Left lobe of liver (tissue), 2 donors: Measurements from ENCODE around the gene DNAI1. TPM values are rescaled to one million over a fixed set of nuclear protein-coding genes. Genes with fewer than 3 reads are reported as not detected.

ENCODE experiments used
- ATAC-seq: fragments of 200-7000 bp; cut with Tn5 transposase; one replicate; pipeline ENCODE4 v1.9.1; 2020; ENCODE audit warnings: mild to moderate bottlenecking, moderate library complexity
- DNase-seq: peaks from one replicate; pipeline ENCODE4 v3.0.0-alpha.2; 2020; ENCODE audit warnings: low spot score
- total RNA-seq: library from RNA; stranded (reverse); gene quantifications from one replicate; pipeline ENCODE4 v1.2.1, GENCODE V29; 2021
- donor health status: DM: no; HTN: no; CAD: no; lungs with moderate emphysema.
- donor health status: DM: no; HTN: yes; CAD: no.

The DNAI1 gene
- total RNA-seq, 1 donor from 2014 or later: not detected

GRCh38 chr9:34555936-34556525 lies 97.4 kb downstream of the DNAI1 start:
- no peak for DNase-seq

GRCh38 chr9:34556949-34557348 lies 98.3 kb downstream of the DNAI1 start:
- ATAC-seq (no peak), DNase-seq (no peak)

More at GRCh38 chr9:34555936-34556525, 97.4 kb downstream of the DNAI1 start:
- no peak for ATAC-seq

DNA sequence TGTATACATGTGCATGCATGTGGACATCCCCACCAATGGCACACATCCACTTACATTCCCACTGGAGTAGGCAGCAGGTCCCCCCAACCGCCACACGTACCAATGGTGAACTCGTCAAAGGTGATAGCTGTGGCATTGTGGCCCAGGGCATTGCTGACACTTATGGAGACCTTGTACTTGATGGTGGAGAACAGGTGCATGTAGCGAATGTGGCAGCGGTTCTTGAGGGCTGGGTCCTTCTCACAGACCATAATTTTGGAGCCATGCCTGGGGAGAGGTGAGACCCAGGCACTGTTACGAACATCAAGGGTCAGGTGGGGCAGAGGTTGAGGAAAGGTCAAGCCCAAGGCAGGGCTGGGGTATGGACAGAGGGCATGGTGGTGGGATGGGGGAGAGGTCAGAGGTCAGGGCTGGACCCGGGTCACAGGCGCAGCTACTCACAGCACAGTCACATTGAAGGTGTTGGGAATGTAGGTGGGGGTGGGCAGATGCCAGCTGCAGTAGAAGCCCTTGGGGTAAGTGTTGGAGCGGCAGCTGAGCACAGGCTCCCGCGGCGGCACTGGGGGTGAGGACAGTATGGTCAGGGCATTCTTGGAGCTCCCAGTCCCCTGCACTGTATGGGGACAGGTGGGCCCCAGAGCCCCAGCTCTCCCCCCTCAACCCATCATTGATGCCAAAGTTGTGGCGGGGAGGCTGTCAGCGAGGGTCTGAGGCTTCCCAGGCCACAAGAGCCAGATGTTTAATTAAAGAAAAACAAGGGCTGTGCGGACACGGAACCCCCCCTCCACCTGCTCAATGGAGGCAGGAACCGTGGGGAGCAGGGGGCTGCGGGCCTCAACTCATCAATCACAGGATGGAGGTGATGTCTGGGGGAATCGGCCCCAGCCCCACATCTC lies 99.1 kb downstream of the DNAI1 start:
- DNase-seq (no peak), ATAC-seq (no peak)

DNA sequence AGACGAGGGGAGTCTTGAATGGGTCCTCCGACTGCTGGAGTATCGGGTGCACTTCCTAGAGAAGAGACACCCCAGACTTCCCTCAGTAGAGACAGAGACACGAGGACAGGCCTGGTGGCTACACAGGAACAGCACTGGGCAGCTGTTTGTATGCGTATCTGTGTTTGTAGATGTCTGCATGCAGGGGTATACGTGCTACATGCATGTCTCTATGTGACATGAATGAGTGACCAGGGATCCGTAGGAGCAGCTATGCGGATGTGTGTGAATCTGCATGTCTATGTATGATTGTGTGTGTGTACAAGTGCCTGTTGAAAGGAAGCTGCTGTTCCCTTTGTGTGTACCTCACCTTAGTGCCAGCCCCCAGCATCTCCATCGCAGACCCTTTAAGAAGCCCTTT lies 99.8 kb downstream of the DNAI1 start:
- ATAC-seq: no peak
- no peak for DNase-seq

- DNase-seq (no peak), ATAC-seq (no peak)
Observed at GRCh38 chr9:34558919-34559623, 100.5 kb downstream of the DNAI1 start.

DNA sequence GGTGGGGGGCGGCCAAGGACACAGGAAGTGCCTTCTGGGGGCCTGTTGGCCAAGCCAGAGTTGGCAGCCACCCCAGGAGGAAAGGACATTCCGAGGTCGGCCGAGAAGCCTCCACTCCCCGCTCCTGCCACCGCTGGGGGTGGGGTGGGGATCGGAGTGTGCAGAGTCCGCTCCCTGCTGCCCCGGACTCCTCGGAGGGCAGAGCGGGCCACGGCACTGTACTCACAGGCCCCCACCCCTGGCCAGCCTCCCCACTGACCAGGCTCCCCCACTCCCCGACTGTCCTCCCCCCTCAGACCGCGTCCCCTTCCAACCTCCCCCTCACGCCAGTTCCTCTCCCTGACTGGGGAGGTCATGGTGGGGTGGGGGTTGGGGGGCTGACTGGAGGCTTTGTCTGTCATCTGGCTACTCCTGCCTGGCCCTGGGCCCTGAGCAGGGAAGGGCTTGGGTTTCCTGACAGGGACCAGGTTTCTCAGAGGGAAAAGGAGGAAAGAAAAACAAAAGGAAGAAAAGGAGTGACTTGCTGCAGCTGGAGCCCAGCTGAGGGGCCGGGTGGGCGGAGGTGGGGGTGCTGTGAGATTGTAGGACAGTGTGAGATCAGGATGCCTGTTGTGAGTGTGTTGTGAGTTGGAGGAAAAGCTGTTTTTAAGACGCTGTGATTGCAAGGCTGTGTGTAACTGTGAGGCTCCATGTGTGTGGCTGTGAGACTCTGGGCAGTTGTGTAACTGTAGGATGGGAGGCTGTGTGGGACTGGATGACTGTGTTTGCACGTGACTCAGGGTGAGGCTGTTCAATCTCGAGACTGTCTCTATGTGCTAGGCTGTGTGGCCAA lies 101.2 kb downstream of the DNAI1 start:
- ATAC-seq (peak; percentile 57), DNase-seq (no peak)

- ATAC-seq: no peak
- no peak for DNase-seq
Observed at GRCh38 chr9:34560599-34561214, 102.1 kb downstream of the DNAI1 start.

GRCh38 chr9:34562135-34562745 lies 103.6 kb downstream of the DNAI1 start:
- no peak for DNase-seq
- ATAC-seq: peak; percentile 57

DNA sequence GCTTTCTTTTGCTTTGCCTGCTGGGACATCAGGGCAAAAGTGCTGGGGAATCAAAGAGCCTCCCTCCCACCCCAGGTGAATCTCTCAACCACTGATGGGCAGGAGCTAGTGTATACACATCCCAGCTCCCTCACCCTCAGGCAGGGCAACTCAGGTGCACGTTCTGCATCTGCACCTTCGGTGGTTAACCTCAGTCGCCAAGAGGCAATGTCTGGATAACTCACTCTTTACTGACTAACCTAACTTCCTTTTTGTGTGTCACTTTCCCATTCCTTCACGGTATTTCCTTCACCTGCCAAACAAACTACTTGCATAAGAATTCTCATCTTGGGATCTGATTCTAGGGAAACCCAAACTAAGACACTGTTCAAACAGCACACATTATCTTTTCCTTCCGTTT lies 104.7 kb downstream of the DNAI1 start:
- DNase-seq (no peak), ATAC-seq (no peak)

- no peak for DNase-seq
- no peak for ATAC-seq
Observed at GRCh38 chr9:34564617-34565016, 106.0 kb downstream of the DNAI1 start.

GRCh38 chr9:34565856-34566255 lies 107.3 kb downstream of the DNAI1 start:
- ATAC-seq (no peak), DNase-seq (no peak)

- DNase-seq: no peak
- ATAC-seq: no peak
Observed at GRCh38 chr9:34566322-34566721, 107.7 kb downstream of the DNAI1 start.

GRCh38 chr9:34566972-34567371 lies 108.4 kb downstream of the DNAI1 start:
- DNase-seq (no peak), ATAC-seq (no peak)

DNA sequence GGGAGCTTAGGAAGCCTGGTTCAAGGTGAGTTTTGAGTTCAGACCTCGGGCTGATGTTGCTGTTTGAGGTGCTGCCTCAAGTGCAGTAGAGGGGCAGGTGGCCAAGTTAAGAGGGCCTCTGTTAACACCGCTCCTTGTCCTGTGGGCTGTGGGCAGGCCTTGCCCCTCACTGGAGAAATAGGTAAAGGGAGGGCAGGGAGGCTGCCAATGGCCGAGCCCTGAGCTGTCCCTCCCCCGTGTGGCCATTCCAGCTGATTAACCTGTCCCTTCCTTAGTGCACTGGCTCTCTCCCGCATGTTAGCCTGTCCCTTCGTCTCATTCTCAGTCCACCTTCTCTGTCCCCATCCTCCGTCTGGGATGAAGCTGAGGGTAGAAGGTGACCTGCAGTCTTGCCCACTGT lies 109.5 kb downstream of the DNAI1 start:
- no peak for ATAC-seq

GRCh38 chr9:34568774-34569173 lies 110.2 kb downstream of the DNAI1 start:
- ATAC-seq (no peak), DNase-seq (no peak)

More for the DNA sequence above, 109.5 kb downstream of the DNAI1 start:
- no peak for DNase-seq

- no peak for ATAC-seq
- no peak for DNase-seq
Observed at GRCh38 chr9:34570376-34570775, 111.8 kb downstream of the DNAI1 start.
